Measurements from ENCODE around the gene PRKCH.

Gene PRKCH

GRCh38 chr14:61547186-61548069, 226.0 kb downstream of the PRKCH start:
- no peaks in the 10 kb centered on the region for H3K9me3 ChIP-seq (ENCODE audit: control insufficient read depth, insufficient read depth, low read depth, low read length)
- no peak overlapping the region for H3K4me3 ChIP-seq (ENCODE audit: low read depth, low read length)
- no peaks in the 10 kb centered on the region for H3K36me3 ChIP-seq (ENCODE audit: control insufficient read depth, insufficient read depth, low read length)
- H3K27me3 ChIP-seq (ENCODE audit: control insufficient read depth, insufficient read depth, low read length) = no peaks in the 10 kb centered on the region
- no peak overlapping the region for H3K27ac ChIP-seq (ENCODE audit: low read depth, low read length)
- peaks cover 10% of the 10 kb centered on the region for H3K4me1 ChIP-seq (ENCODE audit: control insufficient read depth, insufficient read depth, low read length)
- no peak overlapping the region for H3K9ac ChIP-seq (ENCODE audit: low read length)

- Histone ChIP-seq H3K9me3 (ENCODE audit: control insufficient read depth, insufficient read depth, low read depth, low read length) (no peaks in the 10 kb centered on the region), H3K4me3 (ENCODE audit: low read depth, low read length) (no peak overlapping the region), H3K36me3 (ENCODE audit: control insufficient read depth, insufficient read depth, low read length) (no peaks in the 10 kb centered on the region), H3K4me1 (ENCODE audit: control insufficient read depth, insufficient read depth, low read length) (peaks cover 23% of the 10 kb centered on the region), H3K9ac (ENCODE audit: low read length) (no peak overlapping the region), H3K27ac (ENCODE audit: low read depth, low read length) (no peak overlapping the region), H3K27me3 (ENCODE audit: control insufficient read depth, insufficient read depth, low read length) (no peaks in the 10 kb centered on the region)
Measured at GRCh38 chr14:61549425-61549824, 228.0 kb downstream of the PRKCH start.

DNA sequence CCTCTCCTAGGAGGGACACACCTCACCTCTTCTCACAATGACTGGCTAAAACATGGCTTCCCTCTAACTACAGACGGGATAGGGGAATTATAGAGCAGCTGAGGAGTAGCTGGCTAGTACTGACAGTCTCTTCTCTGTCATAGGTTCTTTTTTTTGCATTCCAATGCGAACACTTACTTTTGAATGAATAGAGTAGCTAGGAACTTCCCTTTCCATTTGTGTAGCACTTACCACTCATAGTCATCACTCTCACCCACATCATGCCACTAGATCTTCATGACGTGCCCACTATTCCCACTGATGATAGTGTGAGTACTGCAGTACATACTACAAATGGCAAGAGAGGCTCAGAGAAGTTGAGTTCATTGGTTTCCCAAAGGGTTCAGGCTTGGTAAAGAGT, 230.0 kb downstream of the PRKCH start:
- H3K36me3 ChIP-seq (ENCODE audit: control insufficient read depth, insufficient read depth, low read length) = no peaks in the 10 kb centered on the region
- H3K27me3 ChIP-seq (ENCODE audit: control insufficient read depth, insufficient read depth, low read length) = no peaks in the 10 kb centered on the region
- H3K9me3 ChIP-seq (ENCODE audit: control insufficient read depth, insufficient read depth, low read depth, low read length) = no peaks in the 10 kb centered on the region
- H3K4me3 ChIP-seq (ENCODE audit: low read depth, low read length) = no peak overlapping the region
- H3K4me1 ChIP-seq (ENCODE audit: control insufficient read depth, insufficient read depth, low read length) = peaks cover 23% of the 10 kb centered on the region
- H3K27ac ChIP-seq (ENCODE audit: low read depth, low read length) = no peak overlapping the region
- no peak overlapping the region for H3K9ac ChIP-seq (ENCODE audit: low read length)

- Histone ChIP-seq H3K4me1 (ENCODE audit: control insufficient read depth, insufficient read depth, low read length) (peaks cover 21% of the 10 kb centered on the region), H3K4me3 (ENCODE audit: low read depth, low read length) (no peak overlapping the region), H3K27ac (ENCODE audit: low read depth, low read length) (no peak overlapping the region), H3K27me3 (ENCODE audit: control insufficient read depth, insufficient read depth, low read length) (no peaks in the 10 kb centered on the region), H3K9ac (ENCODE audit: low read length) (no peak overlapping the region), H3K9me3 (ENCODE audit: control insufficient read depth, insufficient read depth, low read depth, low read length) (no peaks in the 10 kb centered on the region), H3K36me3 (ENCODE audit: control insufficient read depth, insufficient read depth, low read length) (no peaks in the 10 kb centered on the region)
Measured at GRCh38 chr14:61552241-61552640, 230.9 kb downstream of the PRKCH start.

DNA sequence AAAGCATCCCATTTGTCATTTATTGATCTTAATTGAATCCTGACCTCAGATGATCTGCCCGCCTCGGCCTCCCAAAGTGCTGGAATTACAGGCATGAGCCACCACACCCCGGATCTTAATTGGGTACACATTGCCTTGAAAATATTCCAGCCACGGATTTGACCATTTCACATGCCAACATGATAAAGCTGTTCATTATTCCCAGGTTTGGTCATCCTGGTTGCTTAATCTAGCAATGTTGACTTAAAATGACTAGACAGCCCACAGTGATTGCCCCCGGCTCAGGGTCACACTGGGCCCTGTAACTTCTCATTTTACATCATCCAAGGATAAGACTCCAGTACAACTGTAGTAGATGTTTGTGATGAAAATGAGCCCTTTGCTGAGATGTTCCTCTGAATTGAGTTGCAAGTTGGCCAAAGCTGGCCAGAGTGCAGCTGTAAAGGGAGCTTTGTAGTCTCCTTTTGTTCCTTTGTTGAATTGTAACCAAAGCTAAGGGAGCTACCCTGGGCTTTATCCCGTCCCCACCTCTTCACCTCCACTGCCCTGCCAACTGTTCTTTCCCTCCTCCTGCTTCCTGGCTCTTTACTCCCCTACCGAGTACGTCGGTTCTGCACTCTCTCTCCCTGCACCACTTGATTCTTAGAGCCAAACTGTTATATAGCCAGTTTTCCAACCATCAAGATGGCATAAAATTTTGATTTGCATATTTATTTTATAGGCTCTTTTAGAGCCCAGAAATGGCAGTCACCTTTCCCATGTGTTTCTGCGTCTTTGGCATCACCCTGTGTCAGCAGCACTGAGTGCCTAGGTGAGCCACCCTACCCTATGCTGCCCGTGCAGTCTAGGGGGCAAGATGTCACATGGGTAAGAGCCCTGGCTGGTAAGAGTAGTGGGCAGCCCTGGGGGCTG, 232.6 kb downstream of the PRKCH start:
- H3K9me3 ChIP-seq (ENCODE audit: control insufficient read depth, insufficient read depth, low read depth, low read length) = no peaks in the 10 kb centered on the region
- H3K27me3 ChIP-seq (ENCODE audit: control insufficient read depth, insufficient read depth, low read length) = no peaks in the 10 kb centered on the region
- H3K4me3 ChIP-seq (ENCODE audit: low read depth, low read length) = no peak overlapping the region
- no peak overlapping the region for H3K27ac ChIP-seq (ENCODE audit: low read depth, low read length)
- peaks cover 15% of the 10 kb centered on the region for H3K4me1 ChIP-seq (ENCODE audit: control insufficient read depth, insufficient read depth, low read length)
- no peaks in the 10 kb centered on the region for H3K36me3 ChIP-seq (ENCODE audit: control insufficient read depth, insufficient read depth, low read length)
- no peak overlapping the region for H3K9ac ChIP-seq (ENCODE audit: low read length)

- H3K27me3 ChIP-seq (ENCODE audit: control insufficient read depth, insufficient read depth, low read length) = no peaks in the 10 kb centered on the region
- no peak overlapping the region for H3K4me3 ChIP-seq (ENCODE audit: low read depth, low read length)
- H3K9me3 ChIP-seq (ENCODE audit: control insufficient read depth, insufficient read depth, low read depth, low read length) = no peaks in the 10 kb centered on the region
- H3K27ac ChIP-seq (ENCODE audit: low read depth, low read length) = no peak overlapping the region
- H3K36me3 ChIP-seq (ENCODE audit: control insufficient read depth, insufficient read depth, low read length) = no peaks in the 10 kb centered on the region
- no peak overlapping the region for H3K9ac ChIP-seq (ENCODE audit: low read length)
- H3K4me1 ChIP-seq (ENCODE audit: control insufficient read depth, insufficient read depth, low read length) = peaks cover 22% of the 10 kb centered on the region
Measured at GRCh38 chr14:61555056-61555838, 233.9 kb downstream of the PRKCH start.

GRCh38 chr14:61556455-61556854, 235.1 kb downstream of the PRKCH start:
- no peaks in the 10 kb centered on the region for H3K27me3 ChIP-seq (ENCODE audit: control insufficient read depth, insufficient read depth, low read length)
- no peaks in the 10 kb centered on the region for H3K36me3 ChIP-seq (ENCODE audit: control insufficient read depth, insufficient read depth, low read length)
- no peaks in the 10 kb centered on the region for H3K9me3 ChIP-seq (ENCODE audit: control insufficient read depth, insufficient read depth, low read depth, low read length)
- H3K9ac ChIP-seq (ENCODE audit: low read length) = no peak overlapping the region
- no peak overlapping the region for H3K4me3 ChIP-seq (ENCODE audit: low read depth, low read length)
- H3K27ac ChIP-seq (ENCODE audit: low read depth, low read length) = no peak overlapping the region
- peaks cover 29% of the 10 kb centered on the region for H3K4me1 ChIP-seq (ENCODE audit: control insufficient read depth, insufficient read depth, low read length)

GRCh38 chr14:61557262-61557661, 235.9 kb downstream of the PRKCH start:
- Histone ChIP-seq H3K36me3 (ENCODE audit: control insufficient read depth, insufficient read depth, low read length) (no peaks in the 10 kb centered on the region), H3K4me3 (ENCODE audit: low read depth, low read length) (no peak overlapping the region), H3K9ac (ENCODE audit: low read length) (no peak overlapping the region), H3K27me3 (ENCODE audit: control insufficient read depth, insufficient read depth, low read length) (no peaks in the 10 kb centered on the region), H3K27ac (ENCODE audit: low read depth, low read length) (no peak overlapping the region), H3K4me1 (ENCODE audit: control insufficient read depth, insufficient read depth, low read length) (peaks cover 37% of the 10 kb centered on the region), H3K9me3 (ENCODE audit: control insufficient read depth, insufficient read depth, low read depth, low read length) (no peaks in the 10 kb centered on the region)

DNA sequence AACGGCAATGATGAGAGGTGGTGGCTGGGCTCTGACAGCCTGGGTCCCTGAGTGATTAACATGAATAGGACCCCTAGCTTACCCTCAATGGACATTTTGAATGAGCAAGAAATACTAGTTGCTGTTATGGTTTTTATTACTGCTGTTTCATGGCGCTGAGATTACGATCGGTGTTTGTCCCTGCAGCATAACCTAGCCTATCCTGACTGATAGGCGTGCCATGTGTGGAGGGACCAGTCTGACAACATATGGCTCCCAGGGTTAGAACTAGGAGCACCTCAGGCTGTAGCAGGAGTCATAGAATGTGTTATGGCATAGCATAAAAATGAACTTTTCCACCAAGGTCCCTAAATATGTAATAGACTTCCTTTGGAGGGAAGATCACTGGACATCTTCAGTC, 236.5 kb downstream of the PRKCH start:
- H3K4me3 ChIP-seq (ENCODE audit: low read depth, low read length) = no peak overlapping the region
- H3K4me1 ChIP-seq (ENCODE audit: control insufficient read depth, insufficient read depth, low read length) = peaks cover 37% of the 10 kb centered on the region
- H3K27me3 ChIP-seq (ENCODE audit: control insufficient read depth, insufficient read depth, low read length) = no peaks in the 10 kb centered on the region
- no peaks in the 10 kb centered on the region for H3K9me3 ChIP-seq (ENCODE audit: control insufficient read depth, insufficient read depth, low read depth, low read length)
- H3K36me3 ChIP-seq (ENCODE audit: control insufficient read depth, insufficient read depth, low read length) = no peaks in the 10 kb centered on the region
- no peak overlapping the region for H3K27ac ChIP-seq (ENCODE audit: low read depth, low read length)
- H3K9ac ChIP-seq (ENCODE audit: low read length) = no peak overlapping the region

GRCh38 chr14:61558271-61558670, 236.9 kb downstream of the PRKCH start:
- H3K4me3 ChIP-seq (ENCODE audit: low read depth, low read length) = no peak overlapping the region
- H3K9me3 ChIP-seq (ENCODE audit: control insufficient read depth, insufficient read depth, low read depth, low read length) = no peaks in the 10 kb centered on the region
- no peak overlapping the region for H3K9ac ChIP-seq (ENCODE audit: low read length)
- H3K27me3 ChIP-seq (ENCODE audit: control insufficient read depth, insufficient read depth, low read length) = no peaks in the 10 kb centered on the region
- no peak overlapping the region for H3K27ac ChIP-seq (ENCODE audit: low read depth, low read length)
- no peaks in the 10 kb centered on the region for H3K36me3 ChIP-seq (ENCODE audit: control insufficient read depth, insufficient read depth, low read length)
- peaks cover 35% of the 10 kb centered on the region for H3K4me1 ChIP-seq (ENCODE audit: control insufficient read depth, insufficient read depth, low read length)
